ENCODE results near the gene RNF227. TPM values are rescaled to one million over a fixed set of nuclear protein-coding genes. Genes with fewer than 3 reads are reported as not detected.
A peak's percentile ranks its signal among the peaks of the same experiment; 100 is the strongest.
"Not testable (repeated sequence)": the region's sequence is repeated elsewhere in the genome, so short reads cannot be mapped to it uniquely, and the experiment has no call there.

The RNF227 gene
- total RNA-seq, 2 experiments from 2014 or later: 3.6 to 3.7 TPM

DNA sequence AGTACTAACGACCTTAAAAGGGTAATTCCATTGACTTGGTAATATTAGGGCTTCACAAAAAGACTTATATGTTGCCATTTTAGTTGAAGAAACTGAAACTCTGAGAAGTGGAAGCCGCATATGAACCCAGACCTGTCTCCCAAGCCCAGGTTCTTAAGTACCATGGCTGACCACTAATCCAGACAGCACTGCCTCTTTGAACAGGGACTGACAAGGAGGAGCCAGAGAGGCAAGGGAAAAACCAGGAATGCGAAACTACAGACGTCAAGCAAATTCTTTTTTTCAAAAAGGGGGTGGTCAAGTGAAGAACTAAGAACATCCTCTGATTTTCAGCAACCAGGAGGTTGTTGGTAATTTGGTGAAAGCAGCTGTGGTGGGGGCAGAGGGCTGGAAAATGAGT, 43.0 kb downstream of the RNF227 start:
- Mint-ChIP-seq H3K4me3 (no peak overlapping the region), H3K27ac (no peak overlapping the region), H3K27me3 (no peaks in the 10 kb centered on the region), H3K9me3 (no peaks in the 10 kb centered on the region), H3K36me3 (ENCODE audit: low read depth) (peaks cover 10% of the 10 kb centered on the region), H3K4me1 (peaks cover 11% of the 10 kb centered on the region)
- ChIA-PET CTCF (no interaction called here), POLR2A (no interaction called here)
- no peak for DNase-seq

GRCh38 chr17:7867881-7868329, 48.2 kb downstream of the RNF227 start:
- no peaks in the 10 kb centered on the region for H3K9me3 Mint-ChIP-seq
- ChIA-PET CTCF (interaction anchor here (0.5 to 5.0 kb wide), 9 partner anchors 8 to 226 kb away, joined by 3 to 28 read pairs (median 4); partner anchors contain the start of gene RNF227), POLR2A (interaction anchor here (1.0 to 2.7 kb wide), 6 partner anchors 8 to 306 kb away, joined by 3 to 11 read pairs (median 4); partner anchors contain the start of gene NAA38)
- H3K36me3 Mint-ChIP-seq (ENCODE audit: low read depth): peaks cover 26% of the 10 kb centered on the region
- peak; percentile 34 for DNase-seq
- H3K4me3 Mint-ChIP-seq: peak overlapping the region; percentile 33
- peaks cover 23% of the 10 kb centered on the region for H3K4me1 Mint-ChIP-seq
- no peaks in the 10 kb centered on the region for H3K27me3 Mint-ChIP-seq
- H3K27ac Mint-ChIP-seq: peak overlapping the region; percentile 62

DNA sequence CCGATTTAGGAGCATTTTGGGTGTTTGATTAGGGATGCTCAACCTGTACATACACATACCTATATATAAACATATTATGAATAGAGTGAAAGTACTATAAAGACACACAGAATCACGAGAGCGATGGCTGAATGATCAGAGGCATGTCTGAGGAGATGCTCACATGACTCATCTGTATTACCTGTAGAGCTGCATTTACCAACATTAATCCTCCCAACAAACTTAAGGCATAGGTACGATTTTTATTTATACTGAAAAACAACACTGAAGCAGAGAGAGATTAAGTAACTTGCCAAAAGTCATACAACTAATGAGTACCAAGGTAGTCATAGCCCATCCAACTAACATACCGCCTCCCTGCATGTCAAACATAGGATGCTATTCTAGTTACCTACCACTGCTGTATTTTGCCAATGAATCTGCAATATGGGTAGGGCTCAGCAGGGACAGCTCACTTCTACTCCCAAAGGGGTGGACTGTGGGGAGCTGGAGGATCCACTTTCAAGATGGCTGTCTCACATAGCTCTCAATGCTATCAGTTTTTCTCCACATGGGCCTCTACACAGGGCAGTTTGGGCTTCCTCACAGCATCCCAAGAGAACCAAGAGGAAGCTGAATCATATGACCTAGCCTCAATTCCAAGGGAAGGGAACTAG, 51.0 kb downstream of the RNF227 start:
- ChIA-PET POLR2A (interaction anchor here (2.0 to 2.7 kb wide), 2 partner anchors 19 to 30 kb away, joined by 4 to 7 read pairs; no protein-coding TSS in a partner anchor), CTCF (interaction anchor here (0.7 to 2.6 kb wide), 8 partner anchors 8 to 193 kb away, joined by 3 to 9 read pairs (median 4); partner anchors contain the start of genes CYB5D1, NAA38 and RNF227)
- no peak overlapping the region for H3K4me3 Mint-ChIP-seq
- no peaks in the 10 kb centered on the region for H3K27me3 Mint-ChIP-seq
- DNase-seq: no peak
- H3K9me3 Mint-ChIP-seq: no peaks in the 10 kb centered on the region
- peaks cover 24% of the 10 kb centered on the region for H3K4me1 Mint-ChIP-seq
- H3K36me3 Mint-ChIP-seq (ENCODE audit: low read depth): peaks cover 26% of the 10 kb centered on the region
- H3K27ac Mint-ChIP-seq: no peak overlapping the region

- not testable (repeated sequence) for H3K27me3 Mint-ChIP-seq, H3K9me3 Mint-ChIP-seq, DNase-seq, H3K4me3 Mint-ChIP-seq, H3K27ac Mint-ChIP-seq
- ChIA-PET POLR2A (interaction anchor here (0.7 to 2.7 kb wide), 3 partner anchors 20 to 67 kb away, joined by 3 to 7 read pairs (median 4); partner anchors contain the start of gene TRAPPC1), CTCF (interaction anchor here (1.2 to 6.7 kb wide), 8 partner anchors 12 to 209 kb away, joined by 4 to 81 read pairs (median 7); no protein-coding TSS in a partner anchor)
- peaks cover 26% of the 10 kb centered on the region for H3K36me3 Mint-ChIP-seq (ENCODE audit: low read depth)
- H3K4me1 Mint-ChIP-seq: peaks cover 22% of the 10 kb centered on the region
These were observed 51.7 kb downstream of the RNF227 start for GRCh38 chr17:7864384-7864783.

Other genes with a start within 250 kb of the RNF227 start
- gene TP53, start 228.8 kb downstream of the RNF227 start, total RNA-seq: 100 to 1,000 TPM; 123 TPM
- 10 to 100 TPM; 18.6 to 18.8 TPM for gene WRAP53, start 227.8 kb downstream of the RNF227 start, total RNA-seq
- gene EFNB3, start 211.1 kb downstream of the RNF227 start, total RNA-seq: not detected
- gene DNAH2, start 198.5 kb downstream of the RNF227 start, total RNA-seq: not detected
- 10 to 100 TPM; 20.9 to 23.7 TPM for gene KDM6B, start 82.1 kb downstream of the RNF227 start, total RNA-seq
- gene TMEM88, start 61.2 kb downstream of the RNF227 start, total RNA-seq: 1 to 10 TPM in 1 of 2 experiments, under 1 TPM in 1; 0.78 to 1.5 TPM
- 10 to 100 TPM; 69.8 to 76.9 TPM for gene NAA38, start 58.7 kb downstream of the RNF227 start, total RNA-seq
- 1 to 10 TPM; 5.3 to 7.5 TPM for gene CYB5D1, start 58.3 kb downstream of the RNF227 start, total RNA-seq
- 100 to 1,000 TPM; 127 to 131 TPM for gene CHD3, start 27.5 kb downstream of the RNF227 start, total RNA-seq
- gene KCNAB3, start 13.6 kb upstream of the RNF227 start, total RNA-seq: 1 to 10 TPM; 7.7 to 8.4 TPM
- 100 to 1,000 TPM; 238 to 244 TPM for gene TRAPPC1, start 15.7 kb upstream of the RNF227 start, total RNA-seq
- 10 to 100 TPM; 58.8 to 64.6 TPM for gene CNTROB, start 15.9 kb upstream of the RNF227 start, total RNA-seq
- gene GUCY2D, start 86.3 kb upstream of the RNF227 start, total RNA-seq: not detected
- gene ALOX15B, start 122.8 kb upstream of the RNF227 start, total RNA-seq: not detected
- under 1 TPM; 0.20 to 0.38 TPM for gene ALOX12B, start 171.4 kb upstream of the RNF227 start, total RNA-seq
- not detected for gene ALOXE3, start 202.2 kb upstream of the RNF227 start, total RNA-seq
- 1 to 10 TPM; 1.4 to 1.5 TPM for gene HES7, start 207.8 kb upstream of the RNF227 start, total RNA-seq
- 10 to 100 TPM; 53.5 to 56.6 TPM for gene PER1, start 236.1 kb upstream of the RNF227 start, total RNA-seq
- gene VAMP2, start 246.7 kb upstream of the RNF227 start, total RNA-seq: 10 to 100 TPM; 75.2 to 79.1 TPM